H1 (cell line): Measurements from ENCODE around the gene TRIM71. TPM values are rescaled to one million over a fixed set of nuclear protein-coding genes. Genes with fewer than 3 reads are reported as not detected.

ENCODE experiments used
- EZH2 ChIP-seq: fragments of 200-600 bp; sonication (generic); IDR thresholded peaks from 2 replicates; pipeline ENCODE4 v1.7.1; 2012; ENCODE audit warnings: low read depth, mild to moderate bottlenecking, moderate library complexity, low read length, inconsistent platforms; ENCODE audit not compliant: severe bottlenecking
- RXRA ChIP-seq: IDR thresholded peaks from 2 replicates; pipeline ENCODE4 v1.6.1; 2011; ENCODE audit warnings: low read depth, mild to moderate bottlenecking, low read length, moderate library complexity; ENCODE audit not compliant: insufficient read depth
- polyA plus RNA-seq, 7 experiments: library from polyadenylated mRNA; depleted of rRNA in 3 of 7; stranded (reverse) in 5 of 7; unstranded in 2 of 7; fragments of >200 nt in 5 of 7; fragments of 200-250 nt in 2 of 7; gene quantifications; 1 replicate in 5 of 7; 2 replicates in 1 of 7; 4 replicates in 1 of 7; pipeline versions ENCODE4 v1.2.1 to v1.2.3, GENCODE V29; 2011 to 2013; ENCODE audit warnings: missing spikeins in 2 of 7, mixed read lengths in 2 of 7
- total RNA-seq: library from RNA; stranded (reverse); fragmentation: NEBNext Ultra II Directional; extraction: Animal tissue kit (Norgen Biotek cat#: 25700); gene quantifications from 2 replicates; pipeline ENCODE4 v1.2.1, GENCODE V29; 2021
- TF ChIP-seq, protein P1 (sequence below): IDR thresholded peaks from 2 replicates; pipeline ENCODE4 v1.6.1; 2011; ENCODE audit warnings: low read depth, mild to moderate bottlenecking, low read length; ENCODE audit not compliant: insufficient read depth

TRIM71 gene
- total and polyA plus RNA-seq, 2 of the 8 experiments (the other 6 are each of a cell fraction or from before 2014, with no cell fraction given) = 53.7 to 293 TPM

DNA sequence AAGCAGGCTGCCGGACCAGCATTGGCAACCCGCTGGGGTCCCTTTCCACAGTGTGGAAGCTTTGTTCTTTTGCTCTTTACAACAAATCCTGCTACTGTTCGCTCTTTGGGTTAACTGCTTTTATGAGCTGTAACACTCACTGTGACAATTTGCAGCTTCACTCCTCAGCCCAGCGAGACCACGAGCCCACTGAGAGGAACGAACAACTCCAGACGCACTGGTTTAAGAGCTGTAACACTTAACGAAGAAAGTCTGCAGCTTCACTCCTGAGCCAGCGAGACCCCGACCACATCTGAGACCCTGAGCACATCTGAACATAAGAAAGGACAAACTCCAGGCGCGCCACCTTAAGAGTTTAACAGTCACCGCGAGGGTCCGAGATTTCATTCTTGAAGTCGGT is 122.9 kb downstream of the TRIM71 start (continued):
- TF ChIP-seq RXRA (no peak), EZH2 (no peak)
- TF ChIP-seq, protein P1, sequence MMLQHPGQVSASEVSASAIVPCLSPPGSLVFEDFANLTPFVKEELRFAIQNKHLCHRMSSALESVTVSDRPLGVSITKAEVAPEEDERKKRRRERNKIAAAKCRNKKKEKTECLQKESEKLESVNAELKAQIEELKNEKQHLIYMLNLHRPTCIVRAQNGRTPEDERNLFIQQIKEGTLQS = no peak
